ENCODE data around the gene RHOF.

Gene RHOF

GRCh38 chr12:121796855-121797751 is 3.6 kb upstream of the RHOF start:
- no peaks in the 10 kb centered on the region for H3K27me3 ChIP-seq (ENCODE audit: low read length)
- H3F3A ChIP-seq (ENCODE audit: insufficient read depth) = peaks cover 24% of the 10 kb centered on the region
- no peak overlapping the region for H3K27ac ChIP-seq (ENCODE audit: low read depth, low read length)
- no peaks in the 10 kb centered on the region for H3K9me2 ChIP-seq (replicated peaks; ENCODE audit: insufficient read depth, low read length)
- no peak overlapping the region for H3K9ac ChIP-seq (ENCODE audit: low read length)
- H3K4me2 ChIP-seq (ENCODE audit: low read depth, low read length, poor library complexity, severe bottlenecking) = no peak overlapping the region
- H3K9me3 ChIP-seq (ENCODE audit: insufficient read depth, low read length) = no peaks in the 10 kb centered on the region
- no peak for TF ChIP-seq EZH2phosphoT487 (conservative IDR thresholded peaks at IDR 0.05; ENCODE audit: low read length)
- TF ChIP-seq CTCF (IDR thresholded peaks at IDR 0.05; ENCODE audit: insufficient read depth, low read length, poor library complexity, severe bottlenecking) = no peak
- H3K4me3 ChIP-seq (ENCODE audit: insufficient read depth, low read length, poor library complexity, severe bottlenecking) = no peak overlapping the region
- no peaks in the 10 kb centered on the region for H4K20me1 ChIP-seq (ENCODE audit: low read depth, low read length)
- H2AFZ ChIP-seq (ENCODE audit: low read depth, low read length, severe bottlenecking) = no peak overlapping the region
- peaks cover 24% of the 10 kb centered on the region for H3K79me2 ChIP-seq (ENCODE audit: insufficient read depth, low read length)
- H3K36me3 ChIP-seq (ENCODE audit: low read length) = no peaks in the 10 kb centered on the region

- Histone ChIP-seq H3K9me2 (replicated peaks; ENCODE audit: insufficient read depth, low read length) (no peaks in the 10 kb centered on the region), H3K79me2 (ENCODE audit: insufficient read depth, low read length) (peaks cover 28% of the 10 kb centered on the region), H3K27ac (ENCODE audit: low read depth, low read length) (peak overlapping the region; percentile 67), H2AFZ (ENCODE audit: low read depth, low read length, severe bottlenecking) (peak overlapping the region; percentile 10), H3K27me3 (ENCODE audit: low read length) (no peaks in the 10 kb centered on the region), H3K4me2 (ENCODE audit: low read depth, low read length, poor library complexity, severe bottlenecking) (peak overlapping the region; percentile 81), H3F3A (ENCODE audit: insufficient read depth) (peaks cover 27% of the 10 kb centered on the region), H3K36me3 (ENCODE audit: low read length) (no peaks in the 10 kb centered on the region), H3K4me3 (ENCODE audit: insufficient read depth, low read length, poor library complexity, severe bottlenecking) (peak overlapping the region; percentile 85), H3K9me3 (ENCODE audit: insufficient read depth, low read length) (no peaks in the 10 kb centered on the region), H4K20me1 (ENCODE audit: low read depth, low read length) (no peaks in the 10 kb centered on the region), H3K9ac (ENCODE audit: low read length) (peak overlapping the region; percentile 92)
- peak; percentile 93 for TF ChIP-seq CTCF (IDR thresholded peaks at IDR 0.05; ENCODE audit: insufficient read depth, low read length, poor library complexity, severe bottlenecking)
- no peak for TF ChIP-seq EZH2phosphoT487 (conservative IDR thresholded peaks at IDR 0.05; ENCODE audit: low read length)
Observed at GRCh38 chr12:121795034-121795968, 1.8 kb upstream of the RHOF start.

GRCh38 chr12:121794534-121795033 is 1.1 kb upstream of the RHOF start:
- no peaks in the 10 kb centered on the region for H4K20me1 ChIP-seq (ENCODE audit: low read depth, low read length)
- H2AFZ ChIP-seq (ENCODE audit: low read depth, low read length, severe bottlenecking) = peak overlapping the region; percentile 10
- H3K4me3 ChIP-seq (ENCODE audit: insufficient read depth, low read length, poor library complexity, severe bottlenecking) = peak overlapping the region; percentile 85
- H3K36me3 ChIP-seq (ENCODE audit: low read length) = no peaks in the 10 kb centered on the region
- peaks cover 30% of the 10 kb centered on the region for H3K79me2 ChIP-seq (ENCODE audit: insufficient read depth, low read length)
- H3K27ac ChIP-seq (ENCODE audit: low read depth, low read length) = peak overlapping the region; percentile 67
- H3K4me2 ChIP-seq (ENCODE audit: low read depth, low read length, poor library complexity, severe bottlenecking) = peak overlapping the region; percentile 81
- H3K9me3 ChIP-seq (ENCODE audit: insufficient read depth, low read length) = no peaks in the 10 kb centered on the region
- peaks cover 33% of the 10 kb centered on the region for H3F3A ChIP-seq (ENCODE audit: insufficient read depth)
- H3K9ac ChIP-seq (ENCODE audit: low read length) = peak overlapping the region; percentile 92
- TF ChIP-seq EZH2phosphoT487 (conservative IDR thresholded peaks at IDR 0.05; ENCODE audit: low read length) (no peak), CTCF (IDR thresholded peaks at IDR 0.05; ENCODE audit: insufficient read depth, low read length, poor library complexity, severe bottlenecking) (no peak)
- no peaks in the 10 kb centered on the region for H3K27me3 ChIP-seq (ENCODE audit: low read length)
- no peaks in the 10 kb centered on the region for H3K9me2 ChIP-seq (replicated peaks; ENCODE audit: insufficient read depth, low read length)
